RWPE2 (cell line): ENCODE results near the gene EHBP1L1.

ENCODE experiments used
- ATAC-seq: fragments of 200-7000 bp; cut with Tn5 transposase; 3 replicates; pipeline ENCODE4 v1.9.1; 2021; ENCODE audit warnings: low read depth
- DNase-seq: peaks from one replicate; pipeline ENCODE4 v3.0.0-alpha.2; 2020; ENCODE audit warnings: low spot score
- H3K27ac ChIP-seq: fragments of 450-650 bp; 2 replicates; pipeline ENCODE4 v1.5.1; 2017; ENCODE audit warnings: mild to moderate bottlenecking; ENCODE audit not compliant: poor library complexity, severe bottlenecking
- H3K27me3 ChIP-seq: fragments of 250-450 bp; sonication (Bioruptor Pico); 2 replicates; pipeline ENCODE4 v1.5.1; 2021; ENCODE audit warnings: mild to moderate bottlenecking, moderate library complexity; ENCODE audit not compliant: insufficient read depth, poor library complexity, severe bottlenecking
- H3K36me3 ChIP-seq: fragments of 250-450 bp; sonication (Bioruptor Pico); 2 replicates; pipeline ENCODE4 v1.5.1; 2020; ENCODE audit warnings: low read depth, mild to moderate bottlenecking, moderate library complexity
- H3K4me1 ChIP-seq: fragments of 250-450 bp; sonication (Bioruptor Pico); 2 replicates; pipeline ENCODE4 v1.5.1; 2021; ENCODE audit warnings: mild to moderate bottlenecking, moderate library complexity; ENCODE audit not compliant: insufficient read depth, poor library complexity, severe bottlenecking
- H3K4me3 ChIP-seq: fragments of 250-450 bp; sonication (Bioruptor Pico); 2 replicates; pipeline ENCODE4 v1.5.1; 2021; ENCODE audit warnings: mild to moderate bottlenecking, moderate library complexity; ENCODE audit not compliant: severe bottlenecking
- H3K9me3 ChIP-seq: fragments of 250-450 bp; sonication (Bioruptor Pico); 2 replicates; pipeline ENCODE4 v1.5.1; 2021; ENCODE audit warnings: mild to moderate bottlenecking, moderate library complexity; ENCODE audit not compliant: severe bottlenecking
- TF ChIP-seq, protein P1 (sequence below): fragments of 450-650 bp; IDR thresholded peaks from one replicate; pipeline ENCODE4 v1.5.1; 2017; ENCODE audit warnings: mild to moderate bottlenecking, moderate library complexity; ENCODE audit not compliant: poor library complexity, severe bottlenecking

Gene EHBP1L1

DNA sequence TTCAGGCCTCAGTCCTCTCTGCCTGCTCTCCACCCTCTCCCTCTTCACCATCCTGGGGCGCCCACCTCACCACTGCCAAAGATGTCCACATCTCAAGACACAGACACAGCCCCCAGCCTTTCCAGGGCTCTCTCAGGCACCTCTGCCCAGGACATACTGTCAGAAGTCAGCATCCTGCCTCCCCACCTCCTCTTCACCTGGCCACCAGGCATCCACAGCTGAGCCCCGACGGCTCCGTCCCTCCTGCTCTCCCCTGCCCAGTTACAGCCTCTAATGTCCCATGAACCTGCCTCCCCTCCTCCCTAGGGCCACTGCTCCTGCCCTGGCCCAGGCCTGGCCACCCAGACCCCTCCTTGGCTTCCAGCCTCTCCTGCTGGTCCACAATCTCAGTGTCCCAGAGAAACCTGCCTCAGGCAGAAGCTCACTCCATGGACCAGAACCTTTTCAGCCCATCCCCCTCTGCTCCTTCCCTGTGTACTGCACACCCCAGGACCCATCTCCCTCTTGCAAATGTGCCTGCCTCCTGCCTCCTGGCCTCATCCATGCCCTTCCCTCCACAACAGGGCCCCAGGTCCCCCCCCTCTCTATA, 20.9 kb upstream of the EHBP1L1 start:
- no peaks in the 10 kb centered on the region for H3K27me3 ChIP-seq
- DNase-seq (no peak), ATAC-seq (no peak)
- H3K4me1 ChIP-seq: peaks cover 38% of the 10 kb centered on the region
- H3K36me3 ChIP-seq: peaks cover 3% of the 10 kb centered on the region; the same call in 1 of the 2 replicates
- peak overlapping the region; percentile 85 for H3K27ac ChIP-seq
- TF ChIP-seq, protein P1, sequence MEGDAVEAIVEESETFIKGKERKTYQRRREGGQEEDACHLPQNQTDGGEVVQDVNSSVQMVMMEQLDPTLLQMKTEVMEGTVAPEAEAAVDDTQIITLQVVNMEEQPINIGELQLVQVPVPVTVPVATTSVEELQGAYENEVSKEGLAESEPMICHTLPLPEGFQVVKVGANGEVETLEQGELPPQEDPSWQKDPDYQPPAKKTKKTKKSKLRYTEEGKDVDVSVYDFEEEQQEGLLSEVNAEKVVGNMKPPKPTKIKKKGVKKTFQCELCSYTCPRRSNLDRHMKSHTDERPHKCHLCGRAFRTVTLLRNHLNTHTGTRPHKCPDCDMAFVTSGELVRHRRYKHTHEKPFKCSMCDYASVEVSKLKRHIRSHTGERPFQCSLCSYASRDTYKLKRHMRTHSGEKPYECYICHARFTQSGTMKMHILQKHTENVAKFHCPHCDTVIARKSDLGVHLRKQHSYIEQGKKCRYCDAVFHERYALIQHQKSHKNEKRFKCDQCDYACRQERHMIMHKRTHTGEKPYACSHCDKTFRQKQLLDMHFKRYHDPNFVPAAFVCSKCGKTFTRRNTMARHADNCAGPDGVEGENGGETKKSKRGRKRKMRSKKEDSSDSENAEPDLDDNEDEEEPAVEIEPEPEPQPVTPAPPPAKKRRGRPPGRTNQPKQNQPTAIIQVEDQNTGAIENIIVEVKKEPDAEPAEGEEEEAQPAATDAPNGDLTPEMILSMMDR: no peak
- H3K4me3 ChIP-seq: no peak overlapping the region
- H3K9me3 ChIP-seq: no peaks in the 10 kb centered on the region

DNA sequence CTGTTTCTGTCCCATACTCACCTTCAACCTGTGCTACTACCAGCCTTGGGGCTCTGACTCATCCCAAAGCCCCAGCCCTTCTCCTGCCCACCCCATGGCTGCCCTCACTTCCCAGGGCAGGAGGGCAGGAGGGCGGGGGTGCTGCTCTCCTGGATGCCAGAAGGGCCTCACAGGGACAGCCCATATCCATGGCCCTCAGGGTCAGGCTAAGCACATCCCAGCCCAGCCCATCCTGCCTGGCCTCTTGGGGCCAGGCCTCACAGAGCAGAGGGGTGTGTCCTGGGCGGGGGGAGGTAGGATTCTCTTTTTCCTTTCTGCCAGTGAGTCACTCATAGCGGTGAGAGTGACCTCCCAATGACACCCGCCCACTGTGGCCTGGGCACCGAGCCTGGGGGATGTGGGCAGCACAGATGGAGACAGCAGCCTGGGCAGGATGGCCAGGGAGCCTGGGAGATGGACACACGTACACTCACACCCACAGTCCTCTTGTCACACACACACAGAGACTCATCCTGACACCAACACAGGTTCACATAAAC, 20.1 kb upstream of the EHBP1L1 start:
- peak; percentile 64 for ATAC-seq
- Histone ChIP-seq H3K36me3 (no peaks in the 10 kb centered on the region), H3K9me3 (no peaks in the 10 kb centered on the region), H3K27ac (peak overlapping the region; percentile 85), H3K4me1 (peaks cover 46% of the 10 kb centered on the region), H3K27me3 (no peaks in the 10 kb centered on the region), H3K4me3 (no peak overlapping the region)
- TF ChIP-seq, protein P1: no peak
- peak; percentile 88 for DNase-seq

DNA sequence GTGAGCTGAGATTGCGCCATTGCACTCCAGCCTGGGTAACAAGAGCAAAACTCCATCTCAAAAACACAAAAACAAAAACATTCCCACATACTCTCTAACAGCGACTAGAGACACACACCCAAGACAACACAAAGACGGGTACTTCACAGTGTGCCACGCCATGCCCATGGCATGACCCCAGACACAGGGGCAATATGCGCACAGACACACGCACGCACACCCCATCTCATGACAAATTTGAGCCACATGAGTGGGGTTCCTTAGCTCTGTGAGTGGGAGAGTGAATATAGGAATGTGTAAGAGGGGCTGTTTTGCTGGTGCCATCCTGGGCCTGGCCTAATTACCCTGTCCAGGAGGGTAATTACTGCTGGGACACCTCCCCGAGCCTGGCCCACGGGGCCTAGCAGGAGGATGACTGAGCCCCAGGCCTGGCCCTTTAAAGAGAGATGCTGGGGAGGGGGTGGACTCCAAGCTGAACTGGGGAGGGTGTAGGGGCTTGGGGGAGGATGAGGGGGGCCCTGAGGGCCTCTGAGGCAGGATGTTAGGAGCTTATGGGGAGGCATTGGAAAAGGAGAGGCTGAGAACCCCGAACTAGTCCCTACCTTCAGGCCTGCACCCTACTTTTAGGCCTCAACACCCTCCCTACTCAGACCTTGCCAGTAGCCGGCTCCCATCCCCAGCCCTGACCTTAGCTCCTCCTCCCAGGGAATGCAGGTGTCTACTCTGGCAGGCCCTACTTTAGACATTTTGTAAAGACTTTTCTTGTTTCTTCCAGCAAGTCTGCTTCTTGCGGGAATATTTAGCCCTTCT, 19.2 kb upstream of the EHBP1L1 start:
- H3K4me1 ChIP-seq: peaks cover 50% of the 10 kb centered on the region
- H3K27ac ChIP-seq: peak overlapping the region; percentile 85
- DNase-seq (no peak), ATAC-seq (no peak)
- H3K36me3 ChIP-seq: no peaks in the 10 kb centered on the region
- no peaks in the 10 kb centered on the region for H3K27me3 ChIP-seq
- H3K4me3 ChIP-seq: peak overlapping the region; percentile 33
- H3K9me3 ChIP-seq: no peaks in the 10 kb centered on the region
- TF ChIP-seq, protein P1: no peak

DNA sequence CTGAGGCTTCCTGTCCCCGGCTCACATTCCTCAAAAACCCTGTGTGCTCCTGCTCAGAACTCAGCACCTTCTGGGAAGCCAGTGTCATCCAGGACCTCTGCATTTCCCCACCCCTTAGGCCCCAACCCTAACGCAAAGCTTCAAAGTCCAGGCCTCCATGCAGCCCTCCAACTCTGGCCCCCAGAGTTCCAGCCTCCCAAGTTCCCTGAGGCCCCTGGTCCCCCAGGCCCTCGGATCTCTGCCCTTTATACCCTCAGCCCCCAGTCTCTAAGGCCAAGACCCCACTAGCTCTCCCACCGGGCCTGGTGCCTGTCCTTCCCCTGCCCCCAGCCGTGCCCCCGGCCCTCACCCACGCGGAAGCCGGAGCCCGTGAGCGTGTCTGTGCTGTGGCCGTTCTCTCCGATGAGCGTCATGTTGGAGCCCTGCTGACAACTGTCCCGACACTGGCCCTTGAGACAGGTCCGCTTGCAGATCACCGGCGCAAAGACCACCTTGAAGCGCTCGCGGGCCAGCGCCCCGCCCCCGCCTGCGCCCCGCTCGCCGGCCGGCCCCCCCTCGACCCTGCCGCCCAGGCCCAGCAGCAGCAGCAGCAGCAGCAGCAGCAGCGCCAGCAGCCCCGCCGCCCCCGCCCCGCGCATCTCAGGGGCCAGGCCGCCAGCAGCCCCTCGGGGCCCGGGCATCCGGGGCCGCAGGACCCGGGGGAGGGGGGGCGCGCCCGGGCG, 18.4 kb upstream of the EHBP1L1 start:
- H3K4me1 ChIP-seq: peaks cover 50% of the 10 kb centered on the region
- H3K4me3 ChIP-seq: peak overlapping the region; percentile 33
- TF ChIP-seq, protein P1: no peak
- H3K27ac ChIP-seq: peak overlapping the region; percentile 85
- no peaks in the 10 kb centered on the region for H3K27me3 ChIP-seq
- H3K36me3 ChIP-seq: no peaks in the 10 kb centered on the region
- DNase-seq (peak; percentile 49), ATAC-seq (no peak)
- H3K9me3 ChIP-seq: no peaks in the 10 kb centered on the region
